Stimulated activated CD4-positive, alpha-beta T cell treated with anti-CD3 and anti-CD28 coated beads, Interleukin-4, amount 100 ng/mL, for 48 hours (primary cell): ENCODE results near the gene SCGB1A1.
"Not testable (repeated sequence)": the region's sequence is repeated elsewhere in the genome, so short reads cannot be mapped to it uniquely, and the experiment has no call there.

Experiments
- DNase-seq, 2 donors: peaks; one replicate each; pipeline ENCODE4 v3.0.0-alpha.2; 2020; ENCODE audit warnings: low read depth in 2 of 2

The SCGB1A1 gene

DNA sequence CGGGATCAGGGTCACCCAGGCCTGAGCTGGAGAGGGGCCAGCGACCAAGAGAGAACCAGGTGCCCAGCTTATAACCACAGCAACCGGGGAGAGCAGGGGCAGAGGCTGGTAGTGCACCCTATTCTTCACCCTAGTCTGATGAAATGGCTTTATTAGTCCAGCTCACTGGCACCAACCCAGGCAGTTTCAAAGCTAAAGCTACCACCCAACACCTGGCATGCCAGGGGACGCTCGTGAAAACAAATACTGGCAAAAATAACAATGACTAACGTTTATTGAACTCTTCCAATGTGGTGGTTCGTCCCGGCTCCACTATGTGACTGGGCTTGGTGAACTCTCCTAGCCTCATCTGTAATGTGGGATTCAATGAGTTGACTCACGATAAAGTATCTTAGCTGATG lies 30.6 kb downstream of the SCGB1A1 start:
- no peak for DNase-seq

DNA sequence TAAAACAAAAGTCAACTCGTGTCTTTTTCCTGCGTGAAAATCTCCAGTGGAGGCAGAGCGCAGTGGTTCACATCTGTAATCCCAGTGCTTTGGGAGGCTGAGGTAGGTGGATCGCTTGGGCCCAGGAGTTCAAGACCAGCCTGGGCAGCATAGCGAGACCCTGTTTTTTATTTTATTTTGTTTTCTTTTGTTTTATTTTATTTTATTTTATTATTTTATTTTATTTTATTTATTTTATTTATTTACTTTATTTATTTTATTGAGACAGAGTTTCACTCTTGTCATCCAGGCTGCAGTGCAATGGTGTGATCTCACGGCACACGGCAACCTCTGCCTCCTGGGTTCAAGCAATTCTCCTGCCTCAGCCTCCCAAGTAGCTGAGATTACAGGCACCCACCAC lies 31.1 kb downstream of the SCGB1A1 start:
- not testable (repeated sequence) for DNase-seq

DNA sequence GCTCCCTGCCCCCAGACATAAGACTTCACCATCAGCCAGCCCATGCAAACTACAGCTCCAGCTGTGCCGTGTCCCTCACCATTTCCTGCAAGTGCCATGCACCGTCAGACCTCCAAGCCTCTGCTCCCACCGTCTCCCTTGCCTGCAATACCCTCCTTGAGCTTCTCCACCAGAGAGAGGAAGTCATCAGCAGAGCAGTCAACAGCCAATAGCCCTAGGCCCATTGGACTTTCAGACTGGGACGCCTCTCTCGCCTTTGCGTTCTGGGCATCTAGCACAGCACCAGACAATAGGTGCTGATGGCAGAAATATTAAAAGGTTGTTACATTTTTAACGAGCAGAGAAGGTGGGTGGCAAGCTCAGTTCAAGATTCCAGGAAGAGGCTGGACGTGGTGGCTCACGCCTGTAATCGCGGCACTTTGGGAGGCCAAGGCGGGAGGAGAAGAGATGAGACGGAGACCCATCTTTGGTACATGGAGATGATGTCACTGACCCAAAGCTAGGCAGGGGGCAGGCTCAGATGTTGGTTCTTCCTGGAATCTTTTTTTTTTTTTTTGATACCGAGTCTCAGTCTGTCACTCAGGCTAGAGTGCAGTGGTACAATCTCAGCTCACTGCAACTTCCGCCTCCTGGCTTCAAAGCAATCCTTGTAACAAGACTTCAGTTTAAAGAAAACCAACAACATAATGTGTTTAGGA lies 31.9 kb downstream of the SCGB1A1 start:
- no peak for DNase-seq

DNA sequence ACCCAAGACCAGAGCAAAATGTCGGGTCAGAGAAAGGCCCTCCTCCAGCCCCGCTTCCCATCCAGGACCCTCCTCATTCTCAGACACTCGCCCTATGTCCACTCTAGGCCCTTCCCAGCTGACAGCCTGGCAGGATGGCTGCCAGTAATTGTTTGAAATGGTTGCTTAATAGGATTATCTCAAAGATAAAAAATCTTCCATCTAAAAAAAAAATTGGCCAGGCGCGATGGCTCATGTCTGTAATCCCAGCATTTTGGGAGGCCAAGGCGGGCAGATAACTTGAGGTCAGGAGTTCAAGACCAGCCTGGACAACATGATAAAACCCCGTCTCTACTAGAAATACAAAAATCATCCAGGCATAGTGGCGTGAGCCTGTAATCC lies 32.4 kb downstream of the SCGB1A1 start:
- no peak for DNase-seq

DNA sequence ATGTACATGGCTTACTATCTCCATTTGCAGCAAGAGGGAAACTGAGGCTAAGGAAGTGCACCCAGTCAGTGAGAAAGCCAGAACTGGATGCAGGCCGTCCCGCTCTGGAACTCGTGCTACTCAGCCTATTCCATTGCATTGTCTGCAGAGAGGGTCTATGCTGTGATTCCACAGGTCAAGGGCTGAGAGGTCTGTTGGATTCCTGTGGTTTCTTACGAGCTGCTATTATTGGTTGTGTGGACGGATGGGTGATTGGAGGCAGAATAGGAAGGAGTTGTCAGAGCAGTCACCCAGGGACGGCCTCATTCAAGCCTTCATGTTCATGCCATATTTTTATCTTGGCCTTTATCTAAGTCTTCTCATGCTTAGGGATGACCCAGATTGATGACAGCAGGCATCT lies 33.4 kb downstream of the SCGB1A1 start:
- DNase-seq, result no peak

DNA sequence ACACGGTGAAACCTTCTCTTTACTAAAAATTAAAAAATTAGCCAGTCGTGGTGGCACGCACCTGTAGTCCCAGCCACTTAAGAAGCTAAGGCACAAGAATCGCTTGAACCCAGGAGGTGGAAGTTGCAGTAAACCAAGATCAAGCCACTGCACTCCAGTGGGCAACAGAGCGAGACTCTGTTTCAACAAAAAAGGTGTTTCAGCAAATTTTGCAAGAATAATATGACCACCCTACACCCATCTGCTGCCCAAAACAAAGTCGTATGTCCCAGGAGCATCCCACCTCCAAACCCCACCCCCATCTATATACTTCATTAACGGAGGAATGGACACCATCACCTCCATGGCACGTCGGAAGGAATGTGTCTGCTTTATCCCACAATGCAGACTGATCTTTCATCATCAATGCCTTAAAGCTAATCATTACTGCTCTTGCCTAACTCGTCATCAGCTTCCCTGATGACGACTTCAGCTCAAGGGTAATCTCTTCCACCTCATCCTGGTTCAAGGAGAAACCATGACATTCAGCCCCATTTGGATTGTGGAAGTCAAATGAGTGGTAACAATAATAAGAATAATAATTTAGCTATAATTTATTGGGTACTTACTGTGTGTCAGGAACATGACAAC lies 34.1 kb downstream of the SCGB1A1 start:
- DNase-seq, result no peak

DNA sequence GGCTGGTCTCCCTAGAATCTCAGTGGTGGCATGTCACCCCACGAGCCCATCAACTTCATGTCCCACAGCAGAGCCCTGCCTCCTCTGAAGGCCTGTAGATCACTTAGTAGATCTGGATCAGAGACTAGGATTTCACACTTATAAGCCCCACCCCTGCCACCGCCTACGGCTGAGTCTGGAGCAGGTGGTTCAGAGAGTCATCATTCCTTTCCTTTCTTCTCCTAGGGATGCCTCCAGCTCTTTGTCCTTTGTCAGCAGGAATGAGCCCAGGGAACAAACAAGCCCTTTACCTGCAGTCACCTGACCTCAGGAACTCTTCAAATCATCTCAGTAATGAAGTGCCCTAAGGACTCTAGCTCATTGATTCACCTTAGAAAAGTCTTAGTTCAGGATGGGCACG lies 37.8 kb downstream of the SCGB1A1 start:
- no peak for DNase-seq

DNA sequence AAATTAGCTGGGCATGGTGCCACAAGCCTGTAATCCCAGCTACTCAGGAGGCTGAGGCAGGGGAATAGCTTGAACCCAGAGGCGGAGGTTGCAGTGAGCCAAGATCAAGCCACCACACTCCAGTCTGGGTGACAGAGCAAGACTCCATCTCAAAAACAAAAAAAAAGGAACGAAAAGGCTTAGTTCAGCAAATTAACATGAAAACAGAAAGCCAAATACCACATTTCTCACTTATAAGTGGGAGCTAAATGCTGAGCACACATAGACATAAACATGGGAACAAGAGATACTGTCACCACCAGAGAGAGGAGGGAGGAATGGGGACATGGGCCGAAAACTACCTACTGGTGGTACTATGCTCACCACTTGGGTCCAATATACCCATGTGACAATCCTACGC lies 38.6 kb downstream of the SCGB1A1 start:
- no peak for DNase-seq

DNA sequence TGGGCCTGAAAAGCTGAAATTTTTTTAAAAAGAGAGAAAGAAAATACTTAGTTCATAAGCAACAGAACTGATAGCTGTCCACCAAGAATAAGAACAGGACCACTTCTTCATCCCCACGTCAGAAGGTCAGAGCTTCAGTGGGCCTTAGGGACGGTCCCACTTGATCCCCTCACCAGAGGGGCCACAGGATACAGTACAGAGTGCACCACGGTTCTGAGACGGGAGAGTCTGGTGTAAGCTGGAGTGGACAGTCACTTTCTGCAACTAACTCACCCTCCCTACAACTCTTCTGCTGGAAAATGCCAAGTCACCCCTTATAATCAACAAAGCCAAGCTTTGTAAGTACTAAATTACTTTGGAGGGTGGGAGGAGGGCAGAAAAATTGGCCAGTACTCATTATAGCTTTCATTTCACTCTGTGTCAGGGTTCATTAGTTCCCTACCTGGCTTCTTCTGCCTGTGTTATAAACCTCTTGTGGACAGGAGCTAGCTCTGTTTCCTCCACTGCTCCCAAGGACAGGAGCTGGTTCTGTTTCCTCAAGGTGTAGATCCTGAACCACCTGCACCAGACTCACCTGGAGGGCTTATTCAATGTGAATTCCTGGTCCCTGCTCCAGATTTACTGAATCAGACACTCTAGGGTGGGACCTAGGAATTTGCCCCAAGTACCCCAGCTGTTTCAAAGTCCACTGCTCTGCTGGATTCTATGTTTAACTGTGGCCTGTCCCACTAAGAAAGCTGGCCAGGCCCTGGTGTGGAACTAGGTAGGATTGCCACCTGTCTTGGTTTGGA lies 39.6 kb downstream of the SCGB1A1 start:
- no peak for DNase-seq

DNA sequence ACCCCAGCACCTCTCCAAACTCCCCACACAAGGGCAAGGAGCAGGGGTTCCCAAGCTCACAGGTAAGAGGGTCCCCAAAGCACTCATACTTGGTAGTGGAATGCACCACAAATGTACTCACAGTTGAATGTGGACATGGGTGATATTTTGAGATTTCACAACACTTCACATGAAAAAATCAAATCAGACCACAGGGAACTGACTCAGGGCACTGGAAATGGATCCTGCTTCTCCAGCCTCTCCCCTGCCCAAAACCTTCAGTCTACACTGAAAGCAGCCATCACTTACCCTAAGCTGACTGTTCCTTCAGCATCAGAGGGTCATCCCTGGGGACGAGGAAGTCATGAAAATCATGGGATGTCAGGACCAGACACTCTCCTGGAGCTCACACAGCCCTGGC lies 40.2 kb downstream of the SCGB1A1 start:
- DNase-seq, result no peak

DNA sequence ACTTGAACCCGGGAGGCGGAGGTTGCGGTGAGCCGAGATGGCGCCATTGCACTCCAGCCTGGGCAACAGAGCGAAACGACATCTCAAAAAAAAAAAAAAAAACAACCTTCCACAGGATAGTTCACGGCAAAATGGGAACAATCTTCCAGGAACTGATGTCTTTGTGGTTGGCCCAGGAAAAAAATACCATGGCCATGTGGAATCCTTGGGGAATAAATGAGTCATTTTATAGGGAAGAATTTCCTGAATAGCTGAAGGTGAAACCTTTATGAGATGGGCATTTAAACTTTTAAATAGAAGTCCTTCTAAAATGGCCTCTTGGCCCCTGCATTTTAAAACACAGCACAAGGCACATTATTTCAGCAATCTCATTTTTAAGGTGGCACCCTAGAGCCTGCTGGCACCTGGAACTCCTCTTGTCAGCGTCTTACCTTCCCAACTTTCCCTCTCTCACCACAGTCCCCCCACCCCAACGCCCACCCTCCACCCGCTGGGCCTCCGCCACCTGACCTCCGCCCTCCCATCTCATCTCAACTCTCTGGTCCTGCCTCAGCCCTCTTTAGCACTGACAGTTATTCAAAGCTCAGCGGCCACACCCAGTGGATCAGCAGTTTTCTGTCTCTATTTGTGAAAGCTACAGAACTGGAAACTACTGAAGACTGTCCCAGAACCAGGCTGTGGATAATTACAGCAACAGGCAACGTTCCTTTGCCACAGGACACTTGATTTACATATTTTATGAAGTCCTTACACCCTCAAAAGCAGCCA lies 43.1 kb downstream of the SCGB1A1 start:
- DNase-seq, result no peak

DNA sequence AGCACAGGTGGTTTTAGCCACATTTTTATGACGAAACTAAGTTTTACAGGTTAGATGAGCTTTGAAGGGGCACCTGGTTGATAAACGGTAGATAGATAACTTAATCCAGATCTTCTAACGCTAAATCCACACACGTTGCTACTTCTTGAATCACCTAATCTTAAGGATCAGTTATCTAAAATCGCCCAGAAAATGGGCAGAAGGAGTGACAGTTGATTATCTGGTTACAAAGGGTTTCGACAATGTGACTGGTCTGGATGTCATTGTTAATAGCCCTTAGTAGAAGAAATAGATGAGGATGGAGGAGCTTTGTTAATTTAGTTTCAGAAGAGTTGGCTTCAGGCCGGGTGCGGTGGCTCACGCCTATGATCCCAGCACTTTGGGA lies 43.7 kb downstream of the SCGB1A1 start:
- DNase-seq, result no peak

DNA sequence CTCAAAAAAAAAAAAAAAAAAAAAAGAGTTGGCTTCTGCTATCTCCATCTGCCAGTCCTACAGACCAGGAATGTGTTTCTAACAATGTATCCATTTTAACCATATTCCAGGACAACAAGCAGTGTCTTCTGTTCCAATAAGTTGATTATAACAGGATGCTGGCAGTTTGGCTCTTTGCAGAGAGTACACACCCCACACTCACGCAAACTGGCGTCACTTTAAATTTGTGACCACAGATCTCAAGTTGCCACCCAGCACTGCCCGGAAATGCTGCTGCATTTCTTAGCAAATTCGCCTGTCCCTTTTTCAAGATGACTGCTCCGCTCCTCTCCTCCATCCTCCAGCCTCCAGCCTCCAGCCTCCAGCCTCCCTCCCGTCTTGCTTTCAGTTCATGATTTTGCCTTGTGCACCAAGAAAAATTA lies 44.3 kb downstream of the SCGB1A1 start:
- no peak for DNase-seq

DNA sequence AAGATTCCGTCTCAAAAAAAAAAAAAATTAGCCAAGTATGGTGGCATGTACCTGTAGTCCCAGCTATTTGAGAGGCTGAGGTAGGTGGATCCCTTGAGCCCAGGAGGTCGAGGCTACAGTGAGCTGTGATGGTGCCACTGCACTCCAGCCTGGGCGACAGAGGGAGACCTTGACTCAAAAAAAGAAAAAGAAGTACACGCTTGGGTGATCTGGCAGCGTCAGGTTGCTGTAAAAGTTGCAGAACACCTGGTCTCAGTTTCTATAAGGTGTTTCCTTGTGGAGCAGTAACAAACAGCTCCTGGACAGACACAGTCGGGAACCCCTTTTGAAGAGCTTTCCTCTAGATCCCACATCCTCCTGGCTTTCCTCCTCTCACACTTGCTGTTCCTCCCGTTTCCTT lies 45.8 kb downstream of the SCGB1A1 start:
- DNase-seq, result no peak

DNA sequence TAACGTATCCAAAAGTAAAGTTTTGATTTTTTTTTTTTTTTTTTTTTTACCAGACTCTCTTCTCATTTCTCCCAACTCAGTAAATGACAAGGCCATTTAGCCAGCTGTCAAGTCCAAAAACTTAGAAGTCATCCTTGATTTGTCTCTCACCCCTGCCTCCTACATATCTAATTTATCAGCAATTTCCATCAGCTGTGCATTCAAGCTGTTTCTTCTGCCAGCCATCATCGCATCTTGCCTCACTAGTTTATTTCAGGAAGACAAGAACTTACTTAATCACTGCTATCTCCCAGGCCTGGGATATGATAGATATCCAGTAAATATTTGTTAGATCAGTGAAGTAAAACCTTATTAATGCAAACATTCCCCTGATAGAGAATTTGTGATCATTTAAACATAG lies 47.6 kb downstream of the SCGB1A1 start:
- no peak for DNase-seq

DNA sequence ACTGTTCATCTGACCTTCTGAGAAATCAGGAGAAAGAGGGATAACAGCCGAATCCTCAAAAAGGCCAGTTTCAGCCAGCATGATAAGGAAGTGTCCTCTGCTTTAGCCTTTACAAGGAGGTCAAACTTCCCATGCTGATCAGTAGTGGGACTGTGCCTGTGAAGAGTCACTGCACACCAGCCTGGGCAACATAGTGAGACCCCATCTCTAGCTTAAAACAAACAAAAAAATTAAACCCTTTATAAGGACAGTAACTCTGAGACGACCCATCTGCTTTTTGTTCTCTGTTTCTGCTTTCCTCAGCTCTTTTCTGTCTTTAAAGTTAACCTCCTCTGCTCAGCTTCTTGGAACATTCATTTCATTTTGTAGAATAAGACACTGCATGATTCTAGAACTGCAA lies 49.7 kb downstream of the SCGB1A1 start:
- no peak for DNase-seq

DNA sequence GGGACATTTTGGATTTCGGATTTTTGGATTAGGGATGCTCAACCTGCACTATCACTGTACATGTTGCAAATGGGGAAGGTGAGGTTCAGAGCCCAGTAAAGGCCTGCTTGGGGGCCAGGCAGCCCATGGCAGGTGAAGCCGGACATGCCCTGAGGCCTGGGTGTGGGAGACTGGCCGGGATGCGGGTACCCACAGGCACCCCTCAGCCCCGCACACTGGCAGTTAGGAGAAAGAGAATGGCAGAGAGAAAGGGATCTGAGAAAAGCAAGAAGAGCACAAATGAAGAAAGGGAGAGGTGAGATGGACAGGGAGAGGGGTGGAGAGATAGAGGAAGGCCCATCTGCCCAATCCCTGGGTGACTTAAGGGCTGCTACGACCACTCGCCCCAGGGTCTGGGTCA lies 52.8 kb downstream of the SCGB1A1 start:
- no peak for DNase-seq

DNA sequence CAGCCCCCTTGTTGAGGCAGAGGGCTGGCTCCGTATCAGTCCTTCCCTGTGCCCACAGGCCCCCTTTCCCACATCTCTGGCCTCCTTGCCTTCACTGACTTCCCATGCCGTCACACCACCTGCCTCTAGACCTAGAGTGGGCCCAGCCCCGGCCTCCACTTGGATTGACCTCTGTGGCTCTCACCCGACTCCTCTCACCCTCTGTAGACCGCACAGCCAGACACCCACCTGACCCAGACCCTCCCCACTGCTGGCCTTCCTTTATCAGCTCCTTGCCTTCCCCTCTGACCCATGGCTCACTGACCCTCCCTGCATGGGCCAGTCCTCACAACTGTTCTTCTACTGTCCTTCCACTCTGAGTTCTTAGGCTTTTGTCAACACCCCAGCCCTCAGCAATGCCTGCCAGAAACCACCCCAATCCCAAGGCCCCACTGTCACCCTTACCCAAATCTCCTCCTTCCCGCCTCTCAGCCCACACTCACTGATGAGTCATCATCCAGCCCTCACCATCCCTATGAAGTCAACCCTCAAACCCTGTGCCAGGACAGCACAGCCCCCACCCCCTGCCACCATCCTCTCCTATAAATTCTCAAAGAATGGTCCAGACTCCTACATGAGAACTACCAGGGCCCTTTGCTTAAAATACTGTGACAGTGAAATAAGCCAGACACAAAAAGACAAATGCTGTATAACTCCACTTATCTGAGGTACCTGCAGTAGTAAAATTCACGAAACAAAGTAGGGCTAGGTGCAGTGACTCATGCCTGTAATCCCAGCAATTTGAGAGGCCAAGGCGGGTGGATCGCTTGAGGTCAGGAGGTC lies 53.4 kb downstream of the SCGB1A1 start:
- DNase-seq, result no peak
